BJ (cell line): Measurements from ENCODE around the gene TMEM39A. TPM values are rescaled to one million over a fixed set of nuclear protein-coding genes. Genes with fewer than 3 reads are reported as not detected.
A peak's percentile ranks its signal among the peaks of the same experiment; 100 is the strongest.

Source experiments
- CTCF ChIA-PET: fragments of 350-600 bp; formaldehyde crosslinking; extraction: SDS; loops from one replicate; lab custom pipeline; 2021; ENCODE audit warnings: antibody characterized with exemption, inconsistent platforms; lab: Yijun Ruan, JAX
- POLR2A ChIA-PET: fragments of 300-600 bp; sonication (Branson Sonifier 250); formaldehyde crosslinking; extraction: SDS; loops from one replicate; lab custom pipeline; 2021; ENCODE audit warnings: antibody characterized with exemption; lab: Charles Lee
- DNase-seq: peaks from one replicate; pipeline ENCODE4 v3.0.0-alpha.2; 2011; ENCODE audit warnings: low read depth
- H3K27me3 ChIP-seq: 2 replicates; pipeline ENCODE4 v1.6.0; 2011; ENCODE audit warnings: low read length; ENCODE audit not compliant: control insufficient read depth, insufficient read depth
- H3K36me3 ChIP-seq: 2 replicates; pipeline ENCODE4 v1.5.1; 2011; ENCODE audit warnings: low read length; ENCODE audit not compliant: control insufficient read depth, insufficient read depth
- H3K4me3 ChIP-seq: 2 replicates; pipeline ENCODE4 v1.5.1; 2011; ENCODE audit warnings: low read depth, mild to moderate bottlenecking, control low read depth, low read length
- CTCF ChIP-seq: IDR thresholded peaks from 2 replicates; pipeline ENCODE4 v1.5.1; 2011; ENCODE audit warnings: low read depth, mild to moderate bottlenecking, control low read depth, inconsistent platforms, low read length, moderate library complexity; ENCODE audit not compliant: insufficient read depth
- polyA plus RNA-seq: library from polyadenylated mRNA; depleted of rRNA; stranded (reverse); fragments of >200 nt; gene quantifications from 2 replicates; pipeline ENCODE4 v1.2.3, GENCODE V29; 2011

TMEM39A gene
- polyA plus RNA-seq, 1 experiment = 34.4 TPM

DNA sequence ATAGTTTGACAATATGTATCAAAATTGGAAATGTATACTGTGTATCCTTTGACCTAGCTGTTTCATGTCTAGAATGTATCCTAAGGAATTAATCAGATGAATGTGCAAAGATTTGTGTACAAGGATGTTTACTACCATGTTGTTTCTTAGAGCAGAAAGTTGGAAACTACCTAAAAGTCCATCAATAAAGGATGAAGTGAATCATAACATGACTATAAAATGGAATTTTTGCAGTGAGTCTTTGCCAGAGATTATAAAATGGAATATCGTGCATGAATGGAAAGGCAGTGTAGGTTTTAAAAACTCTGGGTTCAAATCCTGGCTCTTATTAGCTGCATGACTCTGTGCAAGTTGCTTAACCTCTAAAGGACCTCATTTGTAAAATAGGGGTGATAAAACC lies 19.7 kb upstream of the TMEM39A start:
- DNase-seq = no peak
- no peak for TF ChIP-seq CTCF
- ChIA-PET POLR2A (no interaction called here), CTCF (no interaction called here)
- Histone ChIP-seq H3K36me3 (no peaks in the 10 kb centered on the region), H3K27me3 (no peaks in the 10 kb centered on the region), H3K4me3 (no peak overlapping the region)

DNA sequence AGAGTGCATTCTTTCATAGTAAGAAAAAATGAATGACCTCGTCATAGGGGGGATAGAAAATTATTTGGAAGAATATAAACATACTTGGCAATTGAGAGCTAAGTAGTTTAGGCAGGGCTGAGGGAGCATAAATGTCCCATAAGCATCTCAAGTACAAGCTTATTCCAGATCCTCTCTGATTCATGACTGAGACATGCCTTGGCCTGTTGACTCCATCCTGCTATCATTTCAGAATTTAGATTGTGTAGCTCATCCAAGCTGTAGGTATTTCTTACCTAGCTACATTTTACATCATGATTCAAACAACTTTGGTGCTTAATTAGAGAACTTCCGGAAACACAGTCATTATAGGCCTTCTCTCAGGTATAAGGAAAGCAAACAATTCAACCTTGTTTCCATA lies 17.7 kb upstream of the TMEM39A start:
- ChIA-PET POLR2A (no interaction called here), CTCF (interaction anchor here (0.9 to 1.8 kb wide), 2 partner anchors 11 to 13 kb away, joined by 3 to 4 read pairs; no protein-coding TSS in a partner anchor)
- DNase-seq = no peak
- no peak for TF ChIP-seq CTCF
- Histone ChIP-seq H3K27me3 (no peaks in the 10 kb centered on the region), H3K36me3 (no peaks in the 10 kb centered on the region), H3K4me3 (no peak overlapping the region)

- Histone ChIP-seq H3K36me3 (no peaks in the 10 kb centered on the region), H3K4me3 (no peak overlapping the region), H3K27me3 (no peaks in the 10 kb centered on the region)
- ChIA-PET CTCF (interaction anchor here (0.6 to 1.7 kb wide), 2 partner anchors 10 to 13 kb away, joined by 3 read pairs; no protein-coding TSS in a partner anchor), POLR2A (no interaction called here)
- TF ChIP-seq CTCF = no peak
- no peak for DNase-seq
These were observed 7.5 kb upstream of the TMEM39A start for GRCh38 chr3:119470866-119471265.

- Histone ChIP-seq H3K27me3 (no peaks in the 10 kb centered on the region), H3K4me3 (peak overlapping the region; percentile 96), H3K36me3 (no peaks in the 10 kb centered on the region)
- CTCF ChIA-PET = interaction anchor here (1.0 to 1.7 kb wide), 2 partner anchors 11 to 212 kb away, joined by 3 read pairs; no protein-coding TSS in a partner anchor
- POLR2A ChIA-PET = no interaction called here
- no peak for TF ChIP-seq CTCF
- no peak for DNase-seq
These were observed 6.2 kb upstream of the TMEM39A start for GRCh38 chr3:119469418-119470189.

- TF ChIP-seq CTCF = no peak
- DNase-seq = no peak
- Histone ChIP-seq H3K27me3 (no peaks in the 10 kb centered on the region), H3K36me3 (no peaks in the 10 kb centered on the region), H3K4me3 (no peak overlapping the region)
- ChIA-PET CTCF (no interaction called here), POLR2A (no interaction called here)
These were observed 4.6 kb upstream of the TMEM39A start for GRCh38 chr3:119468041-119468440.
